Posterior cingulate gyrus (tissue), 11 donors: ENCODE measurements around the gene SLC3A2.

Experiments used
- DNase-seq, 10 donors: peaks; one replicate each; pipeline versions ENCODE4 v3.0.0 to v3.0.0-alpha.2; 2020 to 2021; ENCODE audit warnings: mixed read lengths in 3 of 10
- intact Hi-C: fragments of 100-400 bp; cut with DNase I; formaldehyde crosslinking; loops from one replicate; pipeline ENCODE4 v1.15.1; 2023

The SLC3A2 gene

DNA sequence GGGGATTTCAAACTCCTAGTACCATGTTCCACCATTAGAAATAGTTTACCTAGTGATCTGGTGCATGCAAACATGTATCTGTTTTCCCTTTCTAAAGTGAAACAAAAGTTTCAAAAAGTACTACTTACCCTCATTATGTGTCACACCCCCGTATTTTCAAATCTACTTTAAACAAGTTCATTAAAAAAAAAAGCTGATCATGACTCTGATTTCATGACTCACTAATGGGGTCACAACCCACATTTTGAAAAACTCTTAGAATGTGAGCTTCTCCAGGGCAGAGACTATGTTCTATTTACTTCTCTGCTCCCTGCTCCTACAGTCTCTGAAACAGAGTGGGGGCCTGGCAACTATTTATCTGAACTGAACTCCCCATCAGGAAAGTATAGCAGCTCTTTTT, 22.2 kb downstream of the SLC3A2 start:
- intact Hi-C loops, result no loop called here
- DNase-seq, result no peak

DNA sequence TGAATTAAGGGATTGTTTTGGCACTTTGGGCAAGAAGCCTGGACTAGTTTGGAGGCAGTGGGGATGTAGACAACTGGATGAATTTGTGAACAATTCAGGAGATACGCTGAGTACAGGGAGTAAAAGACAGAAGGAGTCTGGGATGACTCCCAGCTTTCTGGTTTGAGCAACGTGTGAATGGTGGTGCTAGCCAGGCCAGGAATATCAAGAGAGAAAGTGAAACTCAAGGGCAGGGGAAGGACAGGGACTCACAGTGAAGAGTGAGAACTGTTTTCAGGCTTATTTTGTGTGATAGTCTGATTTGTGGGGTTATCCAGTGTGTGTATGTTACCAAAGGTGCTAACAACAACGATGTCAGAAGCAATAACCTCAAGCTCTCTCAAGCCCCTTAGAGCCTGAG, 24.6 kb downstream of the SLC3A2 start:
- DNase-seq, result no peak
- intact Hi-C loops, result no loop called here

DNA sequence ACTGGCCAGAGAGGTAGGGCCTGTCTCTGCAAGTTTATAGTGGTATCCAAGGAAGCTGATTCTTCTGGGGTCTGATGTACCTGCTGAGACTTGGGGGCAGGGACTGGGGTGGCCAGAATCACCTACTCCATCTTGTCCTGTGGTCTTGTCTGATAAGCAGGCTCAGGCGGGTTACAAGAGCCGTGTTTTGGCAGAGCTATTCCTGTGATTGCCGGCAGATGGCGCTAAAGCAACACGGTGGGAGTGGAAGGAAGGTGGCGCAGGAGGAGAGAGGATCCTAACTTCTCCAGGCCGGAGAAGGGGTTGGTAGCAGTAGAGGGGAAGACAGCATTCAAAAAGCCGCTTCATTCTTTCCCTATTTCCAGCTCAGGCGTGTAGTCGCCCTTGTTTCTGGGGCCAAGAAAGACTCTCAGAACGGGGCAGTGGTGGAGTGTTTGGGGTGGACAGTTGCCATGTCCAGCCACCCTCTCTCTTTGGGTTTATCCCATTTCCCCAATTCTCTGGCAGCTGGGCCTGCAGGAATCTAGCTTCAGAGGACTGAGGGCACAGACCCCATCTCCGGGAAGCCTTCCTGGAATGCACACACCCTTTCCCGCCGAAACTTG, 25.3 kb downstream of the SLC3A2 start:
- peak; percentile 75 to 98 (median 90) for DNase-seq
- intact Hi-C loops, result loop anchor here (1.0 kb wide), 1 partner anchor 118 kb away; no protein-coding TSS in a partner anchor

DNA sequence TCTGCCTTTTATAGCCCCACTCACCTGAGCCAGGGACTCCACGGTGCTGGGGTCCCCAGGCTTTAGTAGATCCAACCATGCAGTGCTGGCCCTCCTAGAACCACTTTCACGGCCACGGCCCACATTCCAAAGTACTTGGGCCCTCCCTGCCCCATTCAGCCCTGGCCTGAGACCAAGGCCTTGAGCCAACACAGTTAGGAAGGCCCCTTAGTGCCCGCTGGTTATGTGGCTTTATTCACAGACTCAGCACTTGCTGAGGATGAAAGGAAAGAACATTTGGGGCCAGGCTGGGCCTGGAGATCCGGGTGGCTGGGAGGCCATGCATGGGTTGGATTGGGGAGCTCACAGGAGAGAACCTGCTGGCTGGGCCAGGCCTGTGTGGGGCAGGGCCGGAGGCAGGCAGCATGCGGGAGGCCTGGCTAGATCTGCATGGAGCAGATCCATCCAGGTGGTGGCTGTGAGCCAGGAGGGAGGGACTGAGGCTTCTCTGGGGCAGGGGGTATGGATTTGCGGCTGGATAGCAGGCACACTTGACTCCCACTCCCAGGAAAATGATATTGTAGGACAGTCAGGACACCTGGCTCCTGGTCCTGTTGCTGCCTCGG, 27.9 kb downstream of the SLC3A2 start:
- intact Hi-C loops, result no loop called here
- DNase-seq, result peak in 1 of 10 donors; percentile 34

DNA sequence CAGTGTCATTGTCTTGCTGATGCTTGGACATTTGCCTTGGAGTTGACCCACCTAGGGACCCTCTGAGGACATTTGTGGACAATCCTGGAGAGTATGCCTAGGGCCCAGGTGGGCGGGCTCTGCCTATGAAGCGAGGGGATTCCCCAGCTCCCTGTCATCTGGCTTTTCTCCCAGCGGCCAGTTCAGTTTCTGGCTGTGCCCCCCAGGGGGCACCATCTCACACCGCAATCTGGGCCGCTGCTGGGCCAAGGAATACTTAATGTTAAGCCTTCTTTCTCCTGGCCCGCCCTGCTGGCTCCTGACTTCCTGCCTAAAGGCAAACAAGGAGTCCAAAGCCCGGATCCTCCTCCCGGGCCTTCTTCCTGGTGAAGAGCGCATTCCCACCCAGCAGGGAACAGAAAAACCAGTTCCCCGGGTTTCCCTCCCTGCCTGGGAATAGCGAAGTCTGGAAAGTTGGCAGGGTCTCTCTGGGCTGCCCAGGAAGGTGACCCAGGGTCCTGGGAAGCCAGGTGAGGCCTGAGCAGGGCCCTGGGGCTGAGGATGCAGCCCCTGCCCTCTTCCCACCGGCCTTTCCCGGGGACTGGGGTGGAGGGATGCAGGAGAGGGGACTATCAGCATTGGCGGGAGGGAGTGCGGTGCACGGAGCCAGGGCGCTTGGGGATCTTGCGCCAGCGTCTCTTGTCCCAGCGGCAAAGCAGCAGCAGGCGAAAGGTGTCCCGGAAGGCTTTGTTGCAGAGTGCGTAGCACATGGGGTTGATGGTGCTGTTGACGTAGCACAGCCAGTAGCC, 28.6 kb downstream of the SLC3A2 start:
- DNase-seq, result peak in 5 of 10 donors; percentile 34 to 91 (median 55)
- intact Hi-C loops, result no loop called here

DNA sequence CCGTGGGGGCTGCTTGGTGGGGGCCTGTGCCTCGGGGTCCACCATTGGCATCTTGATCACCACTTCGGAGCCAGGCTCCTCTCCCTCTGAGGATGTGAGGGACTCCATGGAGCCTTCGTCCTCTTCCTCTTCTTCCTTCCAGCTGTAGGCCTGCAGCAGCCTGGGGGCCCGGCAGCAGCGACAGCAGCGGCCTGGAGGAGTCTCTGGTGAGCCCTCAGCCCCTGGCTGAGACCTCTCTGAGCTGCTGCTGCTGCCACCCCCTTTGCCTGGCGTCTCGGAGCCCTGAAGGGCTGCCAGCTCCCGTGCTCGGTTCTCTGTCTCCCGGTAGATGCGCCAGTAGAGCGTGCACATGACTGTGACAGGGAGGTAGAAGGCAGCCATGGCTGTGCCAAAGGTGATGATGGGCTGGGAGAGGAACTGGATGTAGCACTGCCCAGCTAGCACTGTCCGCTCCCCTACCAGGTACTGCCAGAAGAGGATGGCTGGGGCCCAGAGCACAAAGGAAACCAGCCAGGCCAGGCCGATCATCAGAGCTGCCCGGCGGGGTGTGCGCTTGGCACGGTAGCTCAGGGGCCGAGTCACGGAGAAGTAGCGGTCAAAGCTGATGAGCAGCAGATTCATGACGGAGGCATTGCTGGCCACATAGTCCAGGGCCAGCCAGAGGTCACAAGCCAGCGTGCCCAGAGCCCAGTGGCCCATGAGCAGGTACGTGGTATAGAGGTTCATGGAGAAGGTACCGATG, 29.6 kb downstream of the SLC3A2 start:
- no peak for DNase-seq
- intact Hi-C loops, result no loop called here

DNA sequence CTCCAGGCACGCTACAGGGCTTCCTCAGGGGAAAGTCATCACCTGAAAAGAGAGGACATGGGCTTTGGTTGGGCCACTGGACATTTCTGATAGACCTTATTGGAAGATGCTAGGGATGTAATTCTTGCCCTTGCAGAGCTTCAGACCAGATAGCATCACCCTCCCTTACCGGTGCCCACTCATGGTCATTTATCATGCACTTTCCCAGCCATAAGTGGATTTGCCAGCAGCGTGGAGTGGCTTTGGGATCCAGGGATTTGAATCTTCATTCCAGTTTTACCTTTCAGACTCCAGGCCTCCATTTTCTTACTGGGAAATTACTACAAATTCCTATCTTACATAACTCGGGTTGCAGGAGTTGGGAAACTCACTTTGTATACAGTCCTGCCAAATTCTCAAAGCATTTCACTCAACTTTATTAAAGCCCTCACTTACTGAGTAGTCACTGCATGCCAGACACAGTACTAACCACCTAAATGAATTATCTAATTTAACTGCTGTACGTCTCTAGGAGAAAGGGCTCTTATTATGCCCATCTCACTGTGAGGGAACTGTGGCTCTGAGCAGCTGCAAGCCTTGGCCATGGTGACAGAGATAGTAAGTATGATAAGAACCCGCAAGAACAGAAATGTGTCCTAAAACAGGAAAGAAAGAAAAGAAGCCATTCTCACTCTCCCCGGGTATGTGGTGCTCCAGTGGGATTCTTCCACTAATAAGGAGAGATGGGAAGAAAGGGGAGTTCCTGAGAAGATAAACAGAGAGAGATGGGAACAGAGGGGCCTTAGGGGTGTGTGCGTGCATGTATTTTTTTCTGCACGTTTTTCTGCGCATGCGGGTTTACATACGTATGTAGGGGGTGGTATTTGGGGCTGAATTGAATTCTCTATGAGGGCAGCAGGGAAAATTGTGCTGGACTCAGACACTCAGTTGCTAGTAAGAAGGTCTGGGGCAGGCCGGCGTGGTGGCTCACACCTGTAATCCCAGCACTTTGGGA, 30.7 kb downstream of the SLC3A2 start:
- intact Hi-C loops, result no loop called here
- no peak for DNase-seq

DNA sequence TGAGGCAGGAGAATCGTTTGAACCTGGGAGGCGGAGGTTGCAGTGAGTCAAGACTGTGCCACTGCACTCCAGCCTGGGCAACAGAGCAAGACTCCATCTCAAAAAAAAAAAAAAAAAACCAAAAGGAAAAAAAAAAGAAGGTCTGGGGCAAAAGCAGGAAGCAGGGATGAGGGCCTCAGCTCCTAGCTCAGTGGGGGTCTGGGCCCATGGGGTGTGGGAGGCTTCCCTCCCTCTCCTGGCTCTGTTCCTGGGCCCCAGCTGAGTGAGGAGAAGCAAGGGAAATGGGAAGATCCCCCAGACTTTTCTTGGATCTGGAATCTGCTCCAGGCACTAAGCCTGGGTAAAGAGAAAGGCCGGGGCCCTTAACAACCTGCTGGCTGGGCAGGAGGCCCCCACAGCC, 31.6 kb downstream of the SLC3A2 start:
- intact Hi-C loops, result no loop called here
- DNase-seq, result no peak

DNA sequence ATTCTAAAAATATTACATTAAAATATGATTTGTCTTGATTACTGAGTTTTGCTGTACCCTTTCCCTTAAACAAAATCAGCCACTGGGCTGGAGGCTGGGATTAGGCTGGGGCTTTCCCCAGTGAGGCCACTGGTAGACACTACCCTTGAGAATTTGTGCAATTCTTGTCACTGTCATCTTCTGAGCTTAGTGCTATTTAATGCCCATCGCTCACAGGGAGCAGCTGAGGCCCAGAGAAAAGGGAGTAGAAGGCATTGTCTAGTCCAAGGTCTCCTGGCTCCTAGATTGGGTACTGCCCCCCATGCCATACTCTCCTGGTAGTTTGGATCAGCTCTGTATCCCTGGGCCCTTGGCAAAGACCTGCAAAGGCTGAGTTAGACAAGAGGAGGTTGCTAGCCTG, 33.7 kb downstream of the SLC3A2 start:
- intact Hi-C loops, result no loop called here
- DNase-seq, result peak in 2 of 10 donors; percentile 16 to 28

DNA sequence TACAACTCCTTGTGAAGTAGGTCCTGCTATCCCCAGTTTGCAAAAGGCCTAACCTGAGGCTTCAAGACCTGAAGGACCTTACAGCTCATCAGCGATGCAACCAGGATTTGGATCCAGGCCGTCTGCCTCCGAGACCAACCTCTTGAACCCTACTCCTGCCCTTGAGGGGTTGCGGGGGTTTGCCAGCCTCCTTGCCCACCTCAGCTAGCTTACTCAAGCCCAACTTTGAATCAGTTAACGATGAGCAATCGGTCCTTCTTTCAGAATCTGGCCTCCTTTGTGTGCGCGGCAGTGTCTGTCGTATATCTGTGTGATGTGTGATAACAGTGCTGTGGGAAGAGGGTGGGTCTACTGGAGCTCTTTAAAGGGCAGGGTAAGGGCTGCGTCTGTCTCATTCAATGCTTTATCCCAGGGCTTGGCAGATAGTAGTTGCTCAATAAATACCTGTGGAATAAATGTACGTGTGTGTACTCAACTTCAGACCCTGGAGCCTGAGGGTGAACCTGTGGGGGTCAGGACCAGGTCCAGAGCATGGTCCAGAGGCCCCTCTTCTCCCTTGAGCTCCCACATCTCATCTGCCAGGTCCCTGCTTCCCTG, 37.3 kb downstream of the SLC3A2 start:
- intact Hi-C loops, result no loop called here
- peak in 2 of 10 donors; percentile 52 to 62 for DNase-seq

DNA sequence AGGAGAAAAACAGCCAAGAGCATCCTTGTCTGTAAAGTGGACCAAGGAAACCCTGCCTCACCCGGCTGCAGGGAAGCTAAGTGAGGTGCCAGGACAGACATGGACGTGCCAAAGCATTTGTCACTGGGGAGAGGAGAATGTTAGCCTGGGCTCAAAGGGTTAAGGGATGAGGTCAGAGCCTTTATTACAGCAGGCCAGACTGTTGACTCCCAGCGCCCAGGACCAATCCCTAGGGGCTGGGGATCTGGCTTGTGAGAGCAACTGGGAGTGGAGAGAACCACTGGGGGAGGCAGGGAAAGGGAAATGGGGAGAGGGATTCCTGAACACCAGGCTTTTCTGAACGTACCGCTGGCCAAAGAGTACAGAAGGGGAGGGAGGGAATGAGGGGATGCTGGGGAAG, 37.8 kb downstream of the SLC3A2 start:
- intact Hi-C loops, result no loop called here

DNA sequence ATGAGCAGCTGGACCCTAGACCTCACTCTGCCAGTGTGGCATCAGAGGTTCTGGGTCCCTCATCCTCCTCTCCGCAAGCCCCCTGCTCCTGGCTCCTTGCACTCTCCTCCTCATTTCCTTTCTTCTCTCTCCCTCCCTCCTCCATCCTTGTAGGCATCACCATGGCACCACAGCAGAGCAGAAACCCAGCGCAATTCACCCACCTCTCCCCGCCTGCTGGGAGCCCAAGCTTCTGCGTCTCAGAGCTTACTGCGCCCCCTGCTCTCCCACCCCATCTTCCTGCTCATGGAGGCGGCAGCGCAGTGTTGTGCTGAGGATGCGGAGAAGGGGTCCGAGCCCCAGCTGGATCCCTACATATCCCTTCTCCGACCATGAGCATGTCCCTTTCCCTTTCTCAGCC, 38.8 kb downstream of the SLC3A2 start:
- intact Hi-C loops, result no loop called here
- peak in 4 of 10 donors; percentile 39 to 90 (median 84) for DNase-seq

More for the DNA sequence above, 37.8 kb downstream of the SLC3A2 start:
- peak in 1 of 10 donors; percentile 74 for DNase-seq

DNA sequence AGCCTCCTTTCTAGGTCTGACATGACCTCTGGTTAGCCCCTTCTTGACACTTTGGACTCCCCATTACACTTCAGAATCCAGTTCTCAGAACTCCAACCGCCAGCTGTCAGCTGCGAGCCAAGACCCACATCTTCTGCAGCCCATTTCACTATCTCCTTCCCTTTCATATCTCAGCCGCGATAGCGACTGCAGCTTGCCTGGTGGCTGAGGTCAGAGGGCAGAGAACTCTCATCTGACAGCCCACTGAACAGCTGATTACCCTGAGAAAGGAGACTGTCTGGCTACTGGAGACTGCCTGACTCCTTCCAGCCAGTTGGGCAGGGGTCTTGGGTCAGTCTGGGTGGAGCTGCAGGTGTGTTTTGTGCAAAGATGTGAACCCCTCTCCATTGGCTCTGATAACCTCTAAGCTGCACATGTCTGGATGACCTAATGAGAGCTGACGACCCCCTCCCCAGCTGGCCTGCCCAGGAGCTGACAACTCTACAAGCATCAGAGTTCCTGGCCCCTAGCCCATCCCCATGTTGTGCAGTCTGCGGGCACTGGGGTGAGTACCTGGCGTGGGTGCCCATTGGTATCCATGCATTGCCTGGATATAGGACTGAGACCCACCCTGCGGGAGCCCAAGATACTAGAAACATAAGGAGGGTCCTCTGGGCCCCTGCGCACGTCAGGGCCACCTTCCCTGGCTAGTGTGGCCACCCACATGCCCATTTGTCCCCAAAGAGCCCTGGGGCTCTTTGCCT, 39.4 kb downstream of the SLC3A2 start:
- DNase-seq, result peak in 2 of 10 donors; percentile 65 to 66
- intact Hi-C loops, result no loop called here

DNA sequence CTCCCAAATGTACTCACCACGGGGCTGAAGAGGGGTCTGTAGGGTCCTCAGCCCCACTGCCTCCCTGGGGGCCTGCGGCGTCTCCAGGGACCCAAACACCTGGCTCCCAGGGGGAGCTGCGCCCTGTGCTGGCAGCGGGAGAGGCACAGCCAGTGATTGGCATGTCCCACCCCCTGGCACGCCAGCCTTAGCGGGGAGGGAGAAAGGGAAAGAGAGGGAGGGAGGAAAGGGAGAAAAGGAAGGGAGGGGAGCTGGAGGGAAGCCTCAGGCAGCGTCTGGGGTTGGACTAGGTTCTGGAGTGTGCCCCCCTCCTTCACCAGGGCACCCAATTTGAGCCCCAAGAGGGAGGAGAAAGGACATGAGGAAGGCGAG, 40.5 kb downstream of the SLC3A2 start, which contains the start of gene CHRM1:
CHRM1 (minus strand) TSS at position 163 of the 372 bp plus-strand sequence. CDS start 10,263 bp downstream, outside the sequence.
- intact Hi-C loops, result no loop called here
- peak in 8 of 10 donors; percentile 75 to 98 (median 86) for DNase-seq

DNA sequence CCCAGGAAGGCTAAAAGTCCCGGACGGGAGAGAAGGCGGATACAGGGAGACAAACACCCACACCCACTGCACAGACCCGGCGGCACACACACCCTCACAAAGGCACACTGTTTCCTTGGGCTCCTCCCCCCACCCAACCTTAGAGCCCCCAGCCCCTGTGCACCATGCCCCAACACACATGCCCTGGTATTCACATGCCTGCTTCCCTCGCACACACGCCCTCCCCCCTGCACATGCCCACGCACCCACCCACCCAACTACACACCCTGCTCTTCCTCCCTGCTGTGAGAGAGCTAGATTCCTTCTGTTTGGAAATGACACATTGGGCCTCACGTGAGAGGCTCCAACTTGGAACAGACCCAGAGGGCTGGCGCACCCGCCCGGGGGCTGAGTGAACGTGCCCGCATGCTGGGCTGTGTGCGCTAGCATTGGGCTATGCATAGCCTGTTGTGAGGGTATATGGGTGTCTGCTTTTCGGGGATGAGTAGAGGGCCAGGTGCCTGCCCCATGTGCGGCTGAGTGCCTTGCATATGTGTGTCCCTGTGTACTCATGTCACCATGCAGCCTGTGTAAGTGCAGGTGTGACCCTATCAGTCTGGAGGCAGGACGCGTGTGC, 41.0 kb downstream of the SLC3A2 start:
- intact Hi-C loops, result no loop called here
- peak in 5 of 10 donors; percentile 49 to 91 (median 87) for DNase-seq

DNA sequence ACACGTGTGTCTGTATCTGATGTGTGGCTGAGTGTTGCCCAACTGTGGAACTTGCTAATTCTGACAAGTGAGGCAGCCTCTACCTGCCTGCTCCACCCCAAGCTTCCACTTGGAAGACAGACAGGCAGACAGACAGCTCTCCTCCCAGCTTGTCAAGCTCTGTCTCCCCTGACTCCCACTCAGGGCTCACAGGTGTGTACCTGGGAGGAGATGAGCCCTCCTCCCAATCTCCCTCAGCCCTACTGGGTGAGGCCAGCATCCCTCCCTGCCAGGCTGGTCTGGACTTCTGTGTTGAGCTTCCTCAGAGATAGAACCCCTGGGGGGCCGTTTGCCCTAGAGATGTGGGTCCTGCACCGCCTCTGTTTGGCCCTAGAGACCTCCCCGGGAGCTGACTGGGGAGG, 41.5 kb downstream of the SLC3A2 start:
- intact Hi-C loops, result no loop called here
- DNase-seq, result peak in 2 of 10 donors; percentile 48 to 75

DNA sequence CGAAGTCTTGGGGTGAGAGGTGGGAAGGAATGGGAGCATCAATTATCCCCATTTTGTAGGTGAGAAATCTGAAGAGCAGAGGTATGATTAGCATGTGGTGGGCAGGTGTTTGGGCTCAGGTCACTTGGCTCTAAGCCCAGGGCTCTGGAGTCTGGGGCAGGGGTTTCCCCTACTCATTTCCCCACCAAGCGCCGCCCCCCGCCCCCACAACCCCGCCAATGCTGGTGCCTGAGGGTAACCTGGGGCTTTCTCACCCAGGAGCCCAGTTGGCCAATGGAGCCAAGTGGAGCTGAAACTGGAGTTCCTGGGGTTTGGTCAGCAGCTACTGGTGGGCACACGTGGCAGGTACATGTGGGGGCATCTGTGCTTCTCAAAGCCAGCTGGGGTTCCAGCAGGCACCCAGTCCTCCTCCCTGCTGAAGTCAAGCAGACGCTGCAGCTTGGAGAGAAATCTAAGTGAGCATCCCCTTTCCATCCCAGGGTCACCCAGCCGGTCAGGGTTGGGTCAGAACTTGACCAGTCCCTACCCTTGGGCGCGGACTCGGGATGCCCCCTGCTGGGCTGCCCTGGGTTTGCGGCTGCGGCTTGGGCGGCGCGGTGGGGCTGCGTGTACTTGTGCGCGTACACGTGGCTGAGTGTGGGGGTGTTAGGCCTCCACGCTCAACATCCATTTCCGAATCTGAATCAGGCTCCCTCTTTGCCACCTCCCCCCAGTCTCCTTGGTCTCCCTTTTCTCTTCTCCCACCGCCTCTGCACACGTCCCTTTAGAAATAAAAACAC, 42.1 kb downstream of the SLC3A2 start:
- intact Hi-C loops, result no loop called here
- peak in 8 of 10 donors; percentile 60 to 96 (median 76) for DNase-seq
